Dedifferentiated amniotic fluid mesenchymal stem cell (primary cell): ENCODE results near the gene SLC39A2.
"Not testable (repeated sequence)": the region's sequence is repeated elsewhere in the genome, so short reads cannot be mapped to it uniquely, and the experiment has no call there.

ENCODE experiments used
- DNase-seq: peaks from one replicate; pipeline ENCODE4 v3.0.0-alpha.2; 2016; ENCODE audit errors: extremely low spot score

SLC39A2 gene, protein sequence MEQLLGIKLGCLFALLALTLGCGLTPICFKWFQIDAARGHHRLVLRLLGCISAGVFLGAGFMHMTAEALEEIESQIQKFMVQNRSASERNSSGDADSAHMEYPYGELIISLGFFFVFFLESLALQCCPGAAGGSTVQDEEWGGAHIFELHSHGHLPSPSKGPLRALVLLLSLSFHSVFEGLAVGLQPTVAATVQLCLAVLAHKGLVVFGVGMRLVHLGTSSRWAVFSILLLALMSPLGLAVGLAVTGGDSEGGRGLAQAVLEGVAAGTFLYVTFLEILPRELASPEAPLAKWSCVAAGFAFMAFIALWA

DNA sequence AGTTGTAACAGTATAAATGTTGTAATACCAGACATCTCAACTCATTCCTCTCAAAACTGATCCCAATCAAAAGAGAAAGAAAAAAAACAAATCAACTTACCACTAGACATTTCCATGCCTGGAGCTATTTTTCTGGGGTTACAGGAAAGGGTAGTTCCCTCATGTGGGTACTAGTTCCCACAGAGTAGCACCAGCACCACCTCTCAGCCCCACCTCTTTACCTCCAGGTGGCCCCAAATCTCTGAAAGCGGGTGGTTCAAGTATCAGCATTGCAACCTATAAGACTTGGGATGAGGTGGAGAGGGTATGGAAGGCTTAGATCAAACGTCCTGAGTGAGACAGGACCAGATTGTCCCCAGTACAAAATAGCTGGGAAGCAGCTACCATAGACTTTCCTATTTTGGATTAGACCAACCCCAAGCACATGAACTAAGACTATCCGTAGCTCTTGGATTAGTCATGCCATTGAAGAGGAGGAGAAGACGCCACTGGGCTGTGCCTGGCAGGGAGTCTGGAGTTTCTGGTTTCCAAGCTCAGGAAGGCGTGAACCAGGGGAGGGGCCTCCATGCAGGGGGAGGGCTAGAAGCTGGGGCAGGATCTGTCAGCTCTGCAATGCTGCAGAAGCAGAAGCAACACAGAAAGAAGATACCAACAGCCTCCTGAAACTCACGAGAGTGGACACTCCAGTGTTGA lies at the start of gene SLC39A2:
TSS of gene SLC39A2 (plus strand) at position 620 of the 693 bp plus-strand sequence. CDS start 154 bp downstream, outside the sequence.
- peak; percentile 52 for DNase-seq

DNA sequence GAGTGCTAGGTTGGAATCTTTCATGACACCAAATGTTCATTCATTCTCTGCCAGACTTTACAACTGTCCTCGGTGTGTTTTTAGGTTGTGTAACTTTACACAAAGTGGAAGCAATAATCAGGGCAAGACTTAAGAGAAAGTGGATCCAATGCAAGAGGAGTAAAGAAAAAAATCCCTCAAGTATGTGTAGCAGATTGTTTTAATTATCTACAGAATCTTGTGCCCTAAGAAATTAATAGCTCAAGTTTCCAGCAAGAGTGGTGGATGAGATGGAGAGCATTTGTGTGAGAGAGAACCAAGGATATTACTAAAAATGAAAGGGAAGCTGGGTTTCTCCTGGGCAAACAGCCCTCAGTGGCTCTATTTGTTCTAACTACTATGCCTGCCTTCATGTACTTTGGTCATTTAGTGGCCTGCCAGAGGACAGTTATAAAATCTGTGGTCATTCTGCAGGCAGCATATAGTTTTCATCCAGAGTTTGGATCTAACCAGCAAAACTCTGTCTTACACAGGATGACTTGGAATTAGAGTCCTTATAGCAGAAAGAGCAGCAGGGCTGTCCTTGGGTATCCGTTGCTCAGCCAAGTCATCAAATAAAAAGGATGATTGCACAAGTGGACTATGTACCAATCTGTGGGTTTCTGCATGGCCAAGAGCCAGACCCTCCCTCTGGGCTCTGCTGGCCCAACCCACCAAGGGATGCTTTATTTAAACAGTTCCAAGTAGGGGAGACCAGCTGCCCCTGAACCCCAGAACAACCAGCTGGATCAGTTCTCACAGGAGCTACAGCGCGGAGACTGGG lies 44.2 kb upstream of the SLC39A2 start, which contains the start of gene RNASE2:
TSS of gene RNASE2 (plus strand) at position 752 of the 802 bp plus-strand sequence. CDS start 285 bp downstream, outside the sequence.
- DNase-seq, result not testable (repeated sequence)

DNA sequence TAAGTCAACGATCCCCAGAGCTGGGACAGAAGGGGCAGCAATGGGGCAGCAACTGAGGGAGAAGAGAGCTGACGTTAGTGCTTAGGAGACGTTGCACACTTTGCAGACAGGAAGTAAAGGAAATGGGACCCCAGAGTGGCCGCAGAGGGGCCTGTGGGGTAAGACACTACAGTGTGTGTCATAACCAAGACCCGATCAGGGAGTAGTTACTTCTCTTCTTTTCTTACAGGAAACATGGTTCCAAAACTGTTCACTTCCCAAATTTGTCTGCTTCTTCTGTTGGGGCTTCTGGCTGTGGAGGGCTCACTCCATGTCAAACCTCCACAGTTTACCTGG lies 43.6 kb upstream of the SLC39A2 start:
- not testable (repeated sequence) for DNase-seq

DNA sequence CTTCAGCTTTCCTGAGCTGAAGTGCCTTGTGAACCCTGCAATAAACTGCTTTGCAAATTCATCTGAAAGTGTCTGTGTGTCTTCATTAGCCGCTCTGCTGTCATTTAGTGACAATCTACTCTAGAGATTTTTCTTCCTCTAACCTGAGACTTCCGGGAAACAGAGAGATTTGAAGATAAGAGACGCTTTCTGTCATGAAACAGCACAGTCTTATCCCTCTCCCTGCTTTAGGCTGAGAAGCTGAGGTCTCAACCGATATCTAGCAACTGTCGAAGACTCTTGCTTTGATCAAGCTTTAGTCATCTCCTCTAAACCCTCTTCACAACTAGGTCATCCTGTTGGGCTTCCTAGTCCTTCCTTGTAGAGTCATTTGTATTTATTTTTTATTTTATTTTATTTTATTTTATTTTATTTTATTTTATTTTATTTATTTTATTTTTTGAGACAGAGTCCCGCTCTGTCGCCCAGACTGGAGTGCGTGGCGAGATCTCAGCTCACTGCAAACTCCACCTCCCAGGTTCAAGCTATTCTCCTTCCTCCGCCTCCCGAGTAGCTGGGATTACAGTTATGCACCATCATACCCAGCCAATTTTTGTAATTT lies 42.6 kb upstream of the SLC39A2 start:
- no peak for DNase-seq

DNA sequence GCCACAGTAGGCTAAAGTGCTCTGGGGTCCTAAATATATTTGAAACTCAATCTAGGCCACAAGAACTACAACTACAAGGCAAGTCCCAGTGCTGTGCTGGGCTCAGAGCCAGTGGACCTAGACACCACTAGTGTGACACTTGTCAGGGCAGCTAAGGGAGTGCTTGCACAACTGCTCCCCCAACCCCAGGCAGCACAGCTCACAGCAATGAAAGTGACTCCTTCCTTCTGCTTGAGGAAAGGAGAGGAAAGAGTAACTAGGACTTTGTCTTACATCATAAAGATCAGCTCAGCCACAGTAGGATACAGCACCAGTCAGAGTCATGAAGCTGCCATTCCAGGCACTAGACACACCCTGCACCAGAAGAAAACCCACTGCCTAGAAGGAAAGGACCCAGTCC lies 40.1 kb upstream of the SLC39A2 start:
- DNase-seq, result not testable (repeated sequence)

DNA sequence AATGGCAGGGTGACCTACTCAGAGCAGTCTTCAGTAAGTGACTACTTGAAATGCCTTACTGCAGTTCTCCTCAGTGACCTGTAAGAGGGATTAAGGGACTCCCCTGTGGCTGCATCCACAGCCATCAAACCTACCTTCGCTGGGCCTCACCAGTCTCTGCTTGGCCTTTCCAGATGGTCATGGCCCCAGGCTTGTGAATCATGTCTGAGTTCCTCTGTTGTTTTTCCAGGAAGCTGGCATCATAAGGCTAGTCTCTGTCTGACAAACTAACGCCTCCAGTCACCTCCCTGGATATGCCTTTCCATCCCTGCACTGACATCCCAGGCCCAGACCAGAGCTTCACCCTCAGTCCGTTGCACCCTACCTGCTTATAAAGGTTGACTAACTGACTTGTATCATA lies 29.8 kb upstream of the SLC39A2 start:
- DNase-seq, result no peak

DNA sequence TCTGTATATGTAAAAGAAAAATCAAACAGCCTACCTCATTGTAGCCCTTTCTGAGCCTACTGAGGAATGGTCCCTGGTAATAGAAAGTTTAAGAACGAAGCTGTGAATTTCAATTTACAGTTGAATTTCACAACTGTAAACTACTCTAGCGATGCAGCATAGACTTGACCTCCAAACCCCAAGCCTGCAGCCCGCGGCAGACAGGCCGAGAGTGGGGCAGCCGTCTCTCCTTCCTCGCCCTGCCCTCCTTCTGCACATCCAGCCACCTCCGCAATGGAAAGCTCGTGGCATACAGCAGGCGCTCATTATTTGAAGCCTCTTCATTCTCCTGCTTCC lies 28.5 kb upstream of the SLC39A2 start:
- DNase-seq, result no peak

DNA sequence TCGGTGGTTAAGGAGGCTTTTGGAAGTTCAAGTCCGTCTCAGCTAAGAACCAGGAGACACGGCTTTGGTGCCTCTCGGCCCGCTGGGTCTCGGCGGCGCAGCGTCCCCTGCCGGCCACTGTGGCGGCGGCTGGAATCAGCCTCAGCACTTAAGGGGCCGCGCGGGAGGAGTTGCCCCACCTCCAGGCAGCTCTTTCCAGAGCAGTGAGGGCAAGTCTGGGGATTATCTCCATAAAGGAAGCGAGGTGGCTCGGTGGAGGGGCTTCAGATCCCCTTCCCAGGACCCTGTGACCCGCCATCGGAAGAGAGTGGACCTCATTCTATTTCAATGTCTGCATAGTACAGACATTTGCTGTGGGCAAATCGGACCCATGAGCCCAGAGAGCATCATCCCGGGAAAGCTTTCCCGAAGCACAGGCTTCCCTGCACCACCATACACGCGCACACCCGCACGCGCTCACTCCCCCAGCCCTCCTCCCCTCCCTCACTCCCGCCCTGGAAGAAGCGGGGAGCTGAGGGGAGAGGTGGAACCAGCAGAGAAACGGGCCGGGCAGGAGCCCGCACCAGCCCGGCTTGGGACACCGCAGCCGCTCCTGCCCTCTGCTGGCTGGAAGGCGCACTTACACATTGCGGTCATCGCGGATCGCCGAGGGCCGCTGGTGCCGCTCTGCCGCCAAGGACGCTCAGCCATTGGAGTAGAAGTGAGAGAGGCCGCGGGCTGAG lies 27.9 kb upstream of the SLC39A2 start:
- DNase-seq, result peak; percentile 73

DNA sequence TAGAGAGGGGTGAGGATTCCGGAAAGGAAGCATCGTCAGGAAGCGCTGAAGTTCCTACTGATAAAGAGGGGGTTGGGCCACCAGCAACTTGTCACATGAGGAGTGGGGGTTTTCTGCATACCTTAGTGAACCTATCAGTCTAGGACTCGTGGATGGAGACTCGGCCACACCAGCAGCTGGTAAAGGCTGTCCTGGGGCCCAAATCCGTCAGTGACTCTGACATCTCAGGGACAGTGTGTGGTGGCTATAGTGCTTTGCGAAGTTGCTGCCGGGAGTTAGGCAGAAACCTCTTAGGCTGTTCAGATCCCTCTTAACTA lies 27.4 kb upstream of the SLC39A2 start:
- no peak for DNase-seq

DNA sequence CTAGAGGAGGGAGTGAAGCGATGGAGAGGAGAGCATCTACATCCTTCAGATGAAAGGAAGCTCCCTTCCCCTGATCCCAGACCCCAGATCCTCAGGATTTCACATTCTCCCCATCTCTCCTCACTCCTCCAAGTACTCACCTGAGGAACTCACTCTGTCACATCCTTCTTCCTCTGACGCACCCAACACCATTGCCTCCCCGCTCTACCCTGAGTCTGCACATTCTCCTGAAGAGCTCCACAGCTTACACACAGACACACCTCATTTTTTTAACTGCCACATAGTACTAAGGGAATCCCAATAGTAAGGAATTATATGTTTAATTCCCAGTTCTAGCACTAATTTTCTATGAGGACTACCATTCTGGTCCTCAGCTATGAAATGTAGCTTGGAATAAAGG lies 25.6 kb upstream of the SLC39A2 start:
- DNase-seq, result no peak

DNA sequence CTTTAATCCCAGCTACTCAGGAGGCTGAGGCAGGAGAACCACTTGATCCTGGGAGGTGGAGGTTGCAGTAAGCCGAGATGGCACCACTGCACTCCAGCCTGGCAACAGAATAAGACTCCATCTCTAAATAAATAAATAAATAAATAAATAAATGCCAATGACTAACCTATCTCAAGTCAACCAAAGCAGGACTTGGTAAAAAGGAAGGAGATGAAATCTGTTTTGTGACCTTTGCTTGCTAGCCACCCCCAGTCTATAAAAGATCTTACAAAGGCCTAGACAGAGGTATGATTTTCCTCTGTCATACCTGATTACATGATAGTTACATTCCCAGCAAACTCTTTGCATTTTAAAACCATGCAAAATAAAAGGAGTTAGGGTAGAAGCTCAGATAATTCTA lies 22.8 kb upstream of the SLC39A2 start:
- DNase-seq, result no peak

DNA sequence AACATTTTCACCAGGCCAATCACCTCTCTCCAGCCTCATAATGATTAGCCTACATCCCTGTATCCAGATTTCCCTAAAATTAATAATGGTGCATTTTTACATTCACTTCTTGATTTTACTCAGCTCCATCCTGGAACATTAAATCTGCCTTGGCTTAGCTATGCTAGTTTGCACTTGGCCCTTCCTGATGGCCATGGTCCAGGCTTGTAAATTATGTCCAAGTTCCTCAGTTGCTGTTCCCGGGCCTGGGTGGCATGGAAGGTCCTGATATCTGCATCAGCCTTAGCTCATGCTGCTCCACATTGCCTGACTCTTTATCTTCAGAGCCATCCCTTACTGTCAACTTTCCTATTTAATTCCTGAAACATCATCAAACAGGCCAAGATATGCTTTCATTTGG lies 20.4 kb upstream of the SLC39A2 start:
- no peak for DNase-seq

DNA sequence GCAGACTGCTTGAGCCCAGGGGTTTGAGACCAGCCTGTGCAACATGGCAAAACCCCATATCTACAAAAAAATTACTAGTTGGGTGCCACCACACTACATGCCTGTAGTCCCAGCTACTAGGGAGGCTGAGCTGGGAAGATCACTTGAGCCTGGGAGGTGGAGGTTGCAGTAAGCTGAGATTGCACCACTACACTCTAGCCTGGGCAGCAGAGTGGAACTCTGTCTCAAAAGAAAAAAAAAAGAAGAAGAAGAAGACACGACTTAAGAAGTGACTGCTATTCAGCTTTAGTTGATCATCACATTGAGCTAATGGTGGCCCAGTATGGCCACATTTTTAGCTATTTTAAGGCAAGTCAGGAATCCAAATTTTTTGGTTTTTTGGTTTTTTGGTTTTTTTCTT lies 18.2 kb upstream of the SLC39A2 start:
- no peak for DNase-seq

DNA sequence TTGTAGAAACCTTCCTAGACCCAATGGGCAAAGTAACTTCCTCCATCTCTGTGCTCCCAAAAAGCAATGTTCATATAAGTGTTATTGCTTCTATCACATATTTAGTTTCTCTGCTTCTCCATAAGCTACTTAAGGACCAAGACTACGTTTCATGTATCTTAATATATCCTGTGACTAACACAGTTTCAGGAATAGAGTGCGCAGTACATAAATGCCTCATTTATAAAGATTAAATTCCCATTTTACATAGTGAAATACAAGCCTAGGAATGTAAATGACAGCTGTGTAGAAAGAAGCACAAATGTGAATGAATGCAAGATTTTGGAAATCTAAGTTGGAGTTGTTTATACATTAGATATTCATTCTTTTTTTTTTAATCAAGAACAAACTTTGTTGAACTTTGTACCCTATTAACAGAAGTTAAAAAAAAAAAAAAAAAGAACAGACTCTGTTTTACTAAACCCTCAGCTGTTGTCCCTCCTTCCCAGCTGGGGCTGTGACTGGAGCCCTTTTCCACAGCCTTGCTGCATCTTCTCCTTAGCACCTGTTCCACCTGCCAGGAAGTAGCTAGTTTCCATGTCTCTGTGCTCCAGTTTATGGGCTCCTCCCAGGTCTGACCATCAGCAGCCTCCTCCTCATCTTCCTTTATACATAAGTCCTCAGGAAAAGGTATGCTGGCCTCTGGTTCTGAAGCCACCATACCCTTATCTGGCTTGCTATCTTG lies 16.3 kb upstream of the SLC39A2 start:
- no peak for DNase-seq

DNA sequence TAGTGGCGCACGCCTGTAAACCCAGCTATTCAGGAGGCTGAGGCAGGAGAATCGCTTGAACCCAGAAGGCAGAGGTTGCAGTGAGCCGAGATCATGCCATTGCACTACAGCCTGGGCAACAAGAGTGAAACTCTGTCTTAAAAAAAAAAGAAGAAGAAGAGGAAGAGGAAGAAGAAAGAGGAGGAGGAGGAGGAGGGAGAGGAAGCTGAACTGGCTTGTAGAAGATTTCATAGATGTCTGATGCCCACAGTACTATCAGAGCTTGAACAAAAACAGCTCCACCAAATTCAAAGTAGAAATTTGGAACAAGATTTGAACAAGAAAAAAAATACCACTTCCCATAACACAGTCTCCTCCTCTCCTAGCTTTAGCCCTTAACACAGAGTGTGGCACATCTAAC lies 13.4 kb upstream of the SLC39A2 start:
- not testable (repeated sequence) for DNase-seq

DNA sequence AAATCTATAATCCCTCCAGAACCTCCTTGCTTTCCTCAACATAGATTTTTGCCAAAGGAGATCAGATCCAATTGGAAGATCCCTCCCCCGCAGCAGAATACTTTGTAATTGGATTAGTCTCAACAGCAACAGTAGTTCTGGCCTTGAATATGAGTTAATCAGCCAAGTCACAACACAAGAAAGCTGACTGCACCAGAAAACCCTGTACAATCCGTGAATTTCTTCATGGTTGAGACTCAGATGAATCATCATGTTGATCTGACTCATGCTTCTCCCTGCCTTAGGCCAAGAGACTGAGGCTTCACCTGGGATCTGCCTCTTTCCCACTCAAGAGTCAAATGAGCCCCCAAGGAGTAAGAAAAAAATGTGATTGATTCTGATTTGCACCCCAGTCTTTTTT lies 12.3 kb upstream of the SLC39A2 start:
- peak; percentile 90 for DNase-seq

DNA sequence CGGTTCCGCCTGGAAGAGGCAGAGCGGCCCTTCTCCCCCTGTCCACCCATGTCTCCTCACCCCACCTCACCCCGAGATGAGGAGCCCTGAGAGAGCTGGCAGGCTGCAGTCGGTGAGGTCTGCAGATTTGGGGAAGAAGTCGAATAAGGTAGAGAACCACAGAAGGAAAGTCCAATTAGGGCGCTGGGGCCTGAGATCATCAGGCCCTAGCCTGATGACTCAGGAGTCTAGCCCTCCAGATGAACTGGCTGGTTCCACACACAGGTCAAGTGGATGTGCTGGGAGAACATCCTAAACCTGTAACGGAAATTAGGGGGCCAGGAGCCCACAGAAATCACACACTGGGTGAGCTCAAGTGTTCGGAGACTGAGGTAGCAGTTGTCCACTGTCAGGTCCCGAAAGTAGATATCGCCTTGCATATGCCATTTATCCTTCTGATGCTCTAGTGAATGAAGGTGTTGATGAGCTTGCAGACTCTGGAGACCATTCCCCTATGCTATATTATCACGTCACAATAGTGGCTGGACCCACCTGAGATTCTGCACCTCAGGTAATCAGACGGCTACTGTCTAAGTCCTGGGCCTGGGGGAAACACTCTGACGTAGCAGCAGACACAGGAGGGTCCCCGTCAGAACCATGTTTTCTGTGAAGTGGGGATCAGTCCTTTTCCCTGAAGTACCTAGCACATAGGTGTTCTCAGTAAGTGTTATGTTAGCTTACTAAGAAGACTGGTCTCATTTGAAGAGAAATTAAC lies 10.2 kb upstream of the SLC39A2 start:
- no peak for DNase-seq

DNA sequence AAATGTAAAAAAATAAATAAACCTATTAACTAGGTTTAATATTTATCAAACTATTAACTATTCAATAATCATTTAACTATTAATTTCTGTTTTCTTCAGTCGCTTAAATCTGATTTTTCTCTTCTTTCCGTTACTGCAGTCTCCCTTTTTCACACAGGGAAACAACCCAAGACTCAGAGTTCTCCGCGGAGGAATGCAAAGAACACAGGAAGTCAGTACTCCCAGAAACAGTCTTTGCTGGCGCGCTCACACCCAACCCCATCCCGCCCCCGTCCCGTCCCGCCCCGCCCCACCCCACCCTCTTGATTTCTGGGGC lies 9.7 kb upstream of the SLC39A2 start:
- DNase-seq, result no peak

DNA sequence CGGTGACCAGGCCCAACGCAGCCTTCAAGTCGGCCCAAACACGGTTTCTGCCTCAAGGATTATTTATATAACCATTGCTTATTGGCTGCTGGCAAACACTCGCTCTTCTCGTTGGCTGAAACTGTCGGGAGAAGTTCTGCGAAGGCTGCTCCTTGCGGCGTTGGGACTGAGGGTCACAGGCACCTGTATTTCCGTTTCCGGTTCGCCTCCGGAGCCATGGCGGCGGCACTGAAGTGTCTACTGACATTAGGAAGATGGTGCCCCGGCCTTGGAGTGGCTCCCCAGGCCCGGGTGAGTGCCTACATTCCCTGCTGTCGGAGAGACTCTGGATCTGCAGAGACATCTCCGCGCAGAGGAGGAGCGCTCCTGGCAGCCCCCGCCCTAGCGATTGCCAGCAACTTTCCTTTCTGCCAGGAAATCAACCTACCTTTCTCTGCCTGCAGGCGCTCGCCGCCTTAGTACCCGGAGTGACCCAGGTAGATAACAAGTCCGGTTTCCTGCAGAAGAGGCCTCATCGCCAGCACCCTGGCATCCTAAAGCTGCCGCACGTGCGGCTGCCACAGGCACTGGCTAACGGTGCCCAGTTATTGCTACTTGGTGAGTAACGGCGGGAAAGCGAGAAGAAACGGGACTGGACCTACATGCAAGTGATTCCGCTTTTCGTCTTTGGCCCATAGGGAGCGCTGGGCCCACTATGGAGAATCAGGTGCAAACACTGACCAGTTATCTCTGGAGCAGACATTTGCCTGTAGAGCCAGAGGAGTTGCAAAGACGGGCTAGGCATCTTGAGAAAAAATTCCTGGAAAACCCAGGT lies 9.1 kb upstream of the SLC39A2 start, which contains the start of gene METTL17:
TSS of gene METTL17 (plus strand) at position 194 of the 814 bp plus-strand sequence. CDS start at position 217, 23 bp downstream.
- DNase-seq, result peak; percentile 99

DNA sequence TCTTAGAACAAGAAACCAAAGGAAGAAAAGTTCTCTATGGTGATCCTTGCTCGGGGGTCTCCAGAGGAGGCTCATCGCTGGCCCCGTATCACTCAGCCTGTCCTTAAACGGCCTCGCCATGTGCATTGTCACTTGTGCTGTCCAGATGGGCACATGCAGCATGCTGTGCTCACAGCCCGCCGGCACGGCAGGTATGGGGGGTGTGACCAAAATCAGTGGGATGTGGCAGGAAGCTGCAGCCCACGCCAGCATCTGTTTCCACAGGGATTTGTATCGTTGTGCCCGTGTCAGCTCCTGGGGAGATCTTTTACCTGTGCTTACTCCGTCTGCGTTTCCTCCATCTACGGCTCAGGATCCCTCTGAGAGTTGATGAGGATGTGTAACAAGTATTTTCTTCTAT lies 2.6 kb upstream of the SLC39A2 start:
- DNase-seq, result no peak
